ENCODE data around the gene SRD5A1. TPM values are rescaled to one million over a fixed set of nuclear protein-coding genes. Genes with fewer than 3 reads are reported as not detected.

SRD5A1 gene
- total and polyA plus RNA-seq, 2 of the 8 experiments (the other 6 are each of a cell fraction or from before 2014, with no cell fraction given): 34.7 to 42.4 TPM

DNA sequence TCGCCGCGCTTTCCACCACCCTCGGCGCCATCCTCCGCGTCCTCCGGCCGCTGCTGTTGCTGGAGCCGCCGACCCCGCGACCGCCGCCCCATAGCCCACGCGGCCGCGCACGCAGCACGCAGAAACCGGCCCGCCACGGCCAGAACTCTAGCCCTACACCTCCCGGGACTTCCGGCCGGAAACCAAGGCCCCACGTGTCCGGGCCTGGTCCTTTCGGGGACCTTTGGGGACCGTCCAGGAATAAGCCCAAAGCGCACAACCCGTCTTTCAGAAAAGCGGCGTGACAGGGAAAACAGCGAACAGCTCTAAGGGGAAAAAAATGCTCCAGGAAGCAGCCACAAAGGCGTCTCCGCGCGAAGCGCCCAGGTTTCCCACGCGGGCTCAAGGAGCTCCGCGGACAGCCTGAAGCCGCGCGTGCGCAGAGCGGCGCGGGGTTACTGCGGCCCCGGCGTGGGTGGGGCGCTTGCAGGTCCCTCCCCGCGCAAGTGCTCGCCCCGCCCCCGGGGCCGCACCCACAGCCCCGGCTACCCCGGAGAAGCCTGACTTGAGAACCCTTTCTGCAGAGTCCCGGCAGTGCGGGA lies at the start of gene SRD5A1, which contains the start of gene NSUN2 (continued):
- TF ChIP-seq CHD2 (IDR thresholded peaks at IDR 0.05; ENCODE audit: low read length): no peak
- no peak for TF ChIP-seq SP2 (IDR thresholded peaks at IDR 0.05; ENCODE audit: low read length)
- TF ChIP-seq CEBPB (IDR thresholded peaks at IDR 0.05; ENCODE audit: low read depth, low read length): no peak
- no peak for TF ChIP-seq BCL11A (IDR thresholded peaks at IDR 0.05; ENCODE audit: low read depth in 2 of 2, low read length in 2 of 2)
- no peak for TF ChIP-seq GABPA (IDR thresholded peaks at IDR 0.05; ENCODE audit: borderline replicate concordance, insufficient read depth, low read length)
- peak in 1 of 2 experiments; percentile 82; a peak in 3 of 4 replicates for TF ChIP-seq SIN3A (conservative IDR thresholded peaks at IDR 0.05 in 1 of 2, IDR thresholded peaks at IDR 0.05 in 1 of 2; ENCODE audit: low read depth in 1 of 2, low read length in 2 of 2)
- TF ChIP-seq ASH2L (IDR thresholded peaks at IDR 0.05; ENCODE audit: low read length): no peak
- TF ChIP-seq ZNF274 (IDR thresholded peaks at IDR 0.05; ENCODE audit: borderline replicate concordance, extremely low read depth, low read length): no peak
- no peak for TF ChIP-seq RAD21 (IDR thresholded peaks at IDR 0.05 in 1 of 2, conservative IDR thresholded peaks at IDR 0.05 in 1 of 2; ENCODE audit: low read depth in 2 of 2, low read length in 2 of 2)
- TF ChIP-seq POU5F1 (IDR thresholded peaks at IDR 0.05; ENCODE audit: low read depth, low read length): no peak
- no peak for TF ChIP-seq KDM1A (IDR thresholded peaks at IDR 0.05; ENCODE audit: borderline replicate concordance, low read length)
- TF ChIP-seq SP4 (IDR thresholded peaks at IDR 0.05; ENCODE audit: low read length): peak; percentile 99
- TF ChIP-seq, protein P1, sequence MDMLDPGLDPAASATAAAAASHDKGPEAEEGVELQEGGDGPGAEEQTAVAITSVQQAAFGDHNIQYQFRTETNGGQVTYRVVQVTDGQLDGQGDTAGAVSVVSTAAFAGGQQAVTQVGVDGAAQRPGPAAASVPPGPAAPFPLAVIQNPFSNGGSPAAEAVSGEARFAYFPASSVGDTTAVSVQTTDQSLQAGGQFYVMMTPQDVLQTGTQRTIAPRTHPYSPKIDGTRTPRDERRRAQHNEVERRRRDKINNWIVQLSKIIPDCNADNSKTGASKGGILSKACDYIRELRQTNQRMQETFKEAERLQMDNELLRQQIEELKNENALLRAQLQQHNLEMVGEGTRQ (IDR thresholded peaks at IDR 0.05; ENCODE audit: low read length): peak; percentile 80
- peak; percentile 83 for TF ChIP-seq NRF1 (IDR thresholded peaks at IDR 0.05; ENCODE audit: low read depth, low read length)
- peak; percentile 41; the same call in 1 of the 2 replicates for TF ChIP-seq KDM5A (IDR thresholded peaks at IDR 0.05; ENCODE audit: low read length)
- TF ChIP-seq TAF7 (optimal IDR thresholded peaks at IDR 0.05; ENCODE audit: borderline replicate concordance, low read depth, low read length): no peak
- TF ChIP-seq YY1 (IDR thresholded peaks at IDR 0.05; ENCODE audit: low read depth, low read length): no peak
- TF ChIP-seq, protein P2, sequence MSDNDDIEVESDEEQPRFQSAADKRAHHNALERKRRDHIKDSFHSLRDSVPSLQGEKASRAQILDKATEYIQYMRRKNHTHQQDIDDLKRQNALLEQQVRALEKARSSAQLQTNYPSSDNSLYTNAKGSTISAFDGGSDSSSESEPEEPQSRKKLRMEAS (IDR thresholded peaks at IDR 0.05): peak; percentile 90

Data from H1 (cell line).